ENCODE data around the gene WDR81. TPM values are rescaled to one million over a fixed set of nuclear protein-coding genes. Genes with fewer than 3 reads are reported as not detected.

WDR81 gene
- total and polyA plus RNA-seq, 10 of the 15 experiments (the other 5 are each of a cell fraction or from before 2014, with no cell fraction given) = 0.13 to 22.4 (median 7.3) TPM; not detected in 1

DNA sequence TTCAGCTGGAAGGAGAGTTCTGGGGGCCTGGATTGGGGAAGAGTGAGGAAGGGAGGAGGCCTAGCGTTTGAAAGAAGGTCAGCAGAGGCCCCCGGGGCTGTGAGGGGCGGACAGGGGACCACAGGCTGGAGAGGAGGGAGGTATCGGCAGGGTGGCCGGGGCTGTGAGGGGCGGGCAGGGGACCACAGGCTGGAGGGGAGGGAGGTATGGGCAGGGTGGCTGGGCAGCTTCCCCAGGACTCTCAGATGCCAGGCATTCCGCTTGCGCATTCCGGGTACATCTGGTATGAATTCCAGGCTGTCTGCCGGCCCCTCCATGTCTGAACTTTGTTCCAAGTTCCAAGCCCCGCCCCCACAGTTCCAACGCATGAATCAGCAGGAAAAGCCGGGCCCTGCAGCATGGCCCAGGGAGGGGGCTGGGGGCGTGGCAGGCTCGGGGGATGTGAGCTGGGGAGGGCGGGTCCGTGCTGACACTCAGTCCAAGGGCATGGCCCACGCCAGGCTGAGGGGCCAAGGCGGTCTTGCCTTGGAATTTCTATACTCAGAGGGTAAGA, 10.0 kb upstream of the WDR81 start:
- RAD21 ChIA-PET (ENCODE audit: unreplicated experiment) = interaction anchor here (1.4 to 1.9 kb wide), 4 partner anchors 31 to 140 kb away, joined by 3 to 8 read pairs (median 4); no protein-coding TSS in a partner anchor
- Histone ChIP-seq H4K20me1 (ENCODE audit: control insufficient read depth, insufficient read depth) (no peaks in the 10 kb centered on the region), H3K9me3 (replicated peaks; ENCODE audit: control insufficient read depth, insufficient read depth, low read length) (no peaks in the 10 kb centered on the region), H2AFZ (ENCODE audit: control insufficient read depth, low read depth, low read length) (no peak overlapping the region), H3K79me2 (ENCODE audit: control insufficient read depth, insufficient read depth, low read length) (peaks cover 7% of the 10 kb centered on the region), H3K27me3 (replicated peaks in 1 of 2; ENCODE audit: control insufficient read depth in 2 of 2, insufficient read depth in 2 of 2, low read length in 1 of 2) (peaks cover 0 to 3% of the 10 kb centered on the region in 2 experiments; a peak in 1 of 4 replicates), H3K9ac (ENCODE audit: control insufficient read depth, insufficient read depth, low read length) (no peak overlapping the region; the same call in 1 of the 2 replicates), H3K4me1 (ENCODE audit: control insufficient read depth, insufficient read depth, low read length) (peaks cover 4% of the 10 kb centered on the region), H3K4me2 (ENCODE audit: control insufficient read depth, insufficient read depth) (peak overlapping the region; percentile 90), H3K4me3 (peak overlapping the region; percentile 98; the same call in 1 of the 2 replicates), H3K27ac (ENCODE audit: control insufficient read depth, insufficient read depth) (no peak overlapping the region), H3K36me3 (ENCODE audit: control insufficient read depth in 2 of 2, insufficient read depth in 2 of 2, low read length in 1 of 2) (peaks cover 0 to 7% of the 10 kb centered on the region in 2 experiments; a peak in 2 of 4 replicates)
- intact Hi-C loops (cut with micrococcal nuclease; ENCODE audit: unreplicated experiment) = no loop called here
- no TSS peak for BruUV-seq (replicated peaks)
- in situ Hi-C loops (cut with MboI) = no loop called here
- DNase-seq (ENCODE audit: low read depth, low spot score) = no peak
- POLR2A ChIA-PET = no interaction called here
- no peak for FAIRE-seq
- CTCF ChIA-PET = interaction anchor here (1.0 to 11.0 kb wide), 6 partner anchors 31 to 340 kb away, joined by 3 to 232 read pairs (median 4); partner anchors contain the start of genes HIC1 and RILP
- no peak for TF ChIP-seq HDAC6 (IDR thresholded peaks at IDR 0.05; ENCODE audit: unreplicated experiment)
- TF ChIP-seq ATF3 (IDR thresholded peaks at IDR 0.05; ENCODE audit: borderline replicate concordance, extremely low read depth, low read depth, low read length) = no peak
- no peak for TF ChIP-seq ESRRA (IDR thresholded peaks at IDR 0.05; ENCODE audit: low read length)
- TF ChIP-seq CHD2 (IDR thresholded peaks at IDR 0.05; ENCODE audit: borderline replicate concordance, low read depth, low read length) = no peak
- TF ChIP-seq FOS (IDR thresholded peaks at IDR 0.05; ENCODE audit: borderline replicate concordance, extremely low read depth, insufficient read length) = no peak
- TF ChIP-seq GATAD2B (conservative IDR thresholded peaks at IDR 0.05; ENCODE audit: low read depth) = no peak
- TF ChIP-seq SUPT20H (IDR thresholded peaks at IDR 0.05; ENCODE audit: borderline replicate concordance, control insufficient read depth, low read depth, low read length) = no peak
- no peak for TF ChIP-seq ZNF622 (IDR thresholded peaks at IDR 0.05)
- no peak for TF ChIP-seq NRF1 (conservative IDR thresholded peaks at IDR 0.05; ENCODE audit: low read depth, low read length)
- no peak for TF ChIP-seq TARDBP (IDR thresholded peaks at IDR 0.05; ENCODE audit: borderline replicate concordance)
- TF ChIP-seq RUNX3 (IDR thresholded peaks at IDR 0.05; ENCODE audit: low read length) = no peak
- no peak for TF ChIP-seq HDGF (IDR thresholded peaks at IDR 0.05)
- no peak for TF ChIP-seq ETV6 (conservative IDR thresholded peaks at IDR 0.05 in 1 of 2, IDR thresholded peaks at IDR 0.05 in 1 of 2; ENCODE audit: borderline replicate concordance in 1 of 2, low read depth in 1 of 2)
- TF ChIP-seq EGR1 (IDR thresholded peaks at IDR 0.05; ENCODE audit: borderline replicate concordance in 1 of 2, low read depth in 2 of 2, low read length in 2 of 2) = no peak
- TF ChIP-seq PKNOX1 (IDR thresholded peaks at IDR 0.05) = no peak
- no peak for TF ChIP-seq MYB (IDR thresholded peaks at IDR 0.05; ENCODE audit: borderline replicate concordance, low read depth, low read length)
- TF ChIP-seq PAX8 (IDR thresholded peaks at IDR 0.05) = no peak
- SMC1A ChIA-PET (ENCODE audit: uncharacterized antibody, unreplicated experiment) = no interaction called here
- WGBS (ENCODE audit: insufficient coverage, insufficient replicate concordance, low lambda C conversion rate, missing lambda C conversion rate) = 35% methylated on average over 13 of the region's 19 CpGs
- ATAC-seq = no peak

Data from GM12878 (cell line).